Body of pancreas (tissue), 4 donors: Measurements from ENCODE around the gene ARHGAP32.

Experiments
- POLR2A ChIP-seq, 3 donors: fragments of 450-650 bp; IDR thresholded peaks; one replicate each; pipeline ENCODE4 v1.6.1; 2016; ENCODE audit warnings: antibody characterized with exemption in 3 of 3, mild to moderate bottlenecking in 2 of 3
- TF ChIP-seq, protein P1 (sequence below), 7 experiments: fragments of 450-650 bp in 4 of 7; fragments of 200-600 bp in 3 of 7; sonication (generic) in 3 of 7; IDR thresholded peaks; one replicate each; pipeline ENCODE4 v1.5.1; 2016 to 2019; ENCODE audit warnings: antibody characterized with exemption in 7 of 7

DNA sequence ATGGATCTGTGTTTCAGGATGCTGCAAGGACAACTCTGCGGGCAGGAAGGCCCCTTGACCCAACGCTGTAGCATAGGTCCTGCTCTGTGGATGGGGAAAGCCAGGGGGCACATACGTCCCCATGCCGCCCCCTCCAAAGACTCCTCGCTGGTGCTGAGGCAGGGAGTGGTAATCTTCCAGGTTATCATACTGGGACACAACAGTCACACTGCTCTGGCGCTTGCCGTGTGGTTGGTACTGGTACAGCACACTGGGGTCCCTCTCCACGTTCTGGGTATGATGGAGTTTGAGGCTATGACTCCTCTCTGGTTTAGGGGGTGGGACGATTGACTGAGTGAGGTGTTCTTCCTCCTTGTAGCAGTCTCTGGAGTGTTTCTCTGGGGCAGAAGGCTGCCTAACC is 223.2 kb downstream of the ARHGAP32 start:
- TF ChIP-seq, protein P1, sequence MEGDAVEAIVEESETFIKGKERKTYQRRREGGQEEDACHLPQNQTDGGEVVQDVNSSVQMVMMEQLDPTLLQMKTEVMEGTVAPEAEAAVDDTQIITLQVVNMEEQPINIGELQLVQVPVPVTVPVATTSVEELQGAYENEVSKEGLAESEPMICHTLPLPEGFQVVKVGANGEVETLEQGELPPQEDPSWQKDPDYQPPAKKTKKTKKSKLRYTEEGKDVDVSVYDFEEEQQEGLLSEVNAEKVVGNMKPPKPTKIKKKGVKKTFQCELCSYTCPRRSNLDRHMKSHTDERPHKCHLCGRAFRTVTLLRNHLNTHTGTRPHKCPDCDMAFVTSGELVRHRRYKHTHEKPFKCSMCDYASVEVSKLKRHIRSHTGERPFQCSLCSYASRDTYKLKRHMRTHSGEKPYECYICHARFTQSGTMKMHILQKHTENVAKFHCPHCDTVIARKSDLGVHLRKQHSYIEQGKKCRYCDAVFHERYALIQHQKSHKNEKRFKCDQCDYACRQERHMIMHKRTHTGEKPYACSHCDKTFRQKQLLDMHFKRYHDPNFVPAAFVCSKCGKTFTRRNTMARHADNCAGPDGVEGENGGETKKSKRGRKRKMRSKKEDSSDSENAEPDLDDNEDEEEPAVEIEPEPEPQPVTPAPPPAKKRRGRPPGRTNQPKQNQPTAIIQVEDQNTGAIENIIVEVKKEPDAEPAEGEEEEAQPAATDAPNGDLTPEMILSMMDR (IDR thresholded peaks at IDR 0.05), result no peak
- TF ChIP-seq POLR2A (IDR thresholded peaks at IDR 0.05), result no peak
